Lung microvascular endothelial cell (primary cell): Measurements from ENCODE around the gene GHRH. TPM values are rescaled to one million over a fixed set of nuclear protein-coding genes. Genes with fewer than 3 reads are reported as not detected.

Experiments
- DNase-seq, 2 donors: peaks; one replicate each; pipeline versions ENCODE4 v3.0.0 to v3.0.0-alpha.2; 2010; ENCODE audit warnings: low read depth in 2 of 2
- total RNA-seq: library from RNA; depleted of rRNA; stranded (reverse); fragments of >200 nt; gene quantifications from 2 replicates; pipeline ENCODE4 v1.2.1, GENCODE V29; 2014

Gene GHRH
- total RNA-seq, 1 donor from 2014 or later = not detected

- DNase-seq = no peak
These were observed 2.1 kb upstream of the GHRH start for GRCh38 chr20:37263686-37264085.

GRCh38 chr20:37262505-37262904 is 891 bp upstream of the GHRH start:
- no peak for DNase-seq

- DNase-seq = no peak
These were observed 691 bp downstream of the GHRH start for GRCh38 chr20:37260923-37261322.

- DNase-seq = no peak
These were observed 1.7 kb downstream of the GHRH start for GRCh38 chr20:37259865-37260264.

- DNase-seq = no peak
These were observed 2.6 kb downstream of the GHRH start for GRCh38 chr20:37259031-37259430.

- DNase-seq = no peak
These were observed 3.6 kb downstream of the GHRH start for GRCh38 chr20:37257988-37258387.

GRCh38 chr20:37257530-37257929 is 4.1 kb downstream of the GHRH start:
- no peak for DNase-seq

GRCh38 chr20:37256286-37256685 is 5.3 kb downstream of the GHRH start:
- no peak for DNase-seq

GRCh38 chr20:37254114-37254878 is 7.3 kb downstream of the GHRH start:
- DNase-seq = no peak

GRCh38 chr20:37253087-37253486 is 8.5 kb downstream of the GHRH start:
- no peak for DNase-seq

GRCh38 chr20:37251825-37252477 is 9.7 kb downstream of the GHRH start:
- no peak for DNase-seq

GRCh38 chr20:37249304-37249703 is 12.3 kb downstream of the GHRH start:
- DNase-seq = no peak

GRCh38 chr20:37247547-37247946 is 14.1 kb downstream of the GHRH start:
- DNase-seq = no peak

GRCh38 chr20:37246736-37247135 is 14.9 kb downstream of the GHRH start:
- no peak for DNase-seq

- DNase-seq = no peak
These were observed 16.1 kb downstream of the GHRH start for GRCh38 chr20:37245216-37246150.

GRCh38 chr20:37244572-37244957 is 17.0 kb downstream of the GHRH start:
- no peak for DNase-seq

- DNase-seq = peak in 1 of 2 donors; percentile 76
These were observed 17.6 kb downstream of the GHRH start for GRCh38 chr20:37243937-37244571.

- peak in 1 of 2 donors; percentile 23 for DNase-seq
These were observed 18.3 kb downstream of the GHRH start for GRCh38 chr20:37243076-37243936.

- DNase-seq = peak in 1 of 2 donors; percentile 17
These were observed 19.1 kb downstream of the GHRH start for GRCh38 chr20:37242503-37242902.

GRCh38 chr20:37240337-37241067 is 21.1 kb downstream of the GHRH start:
- DNase-seq = no peak
